HCT116 (cell line): Measurements from ENCODE around the gene FADS6. TPM values are rescaled to one million over a fixed set of nuclear protein-coding genes. Genes with fewer than 3 reads are reported as not detected.
A peak's percentile ranks its signal among the peaks of the same experiment; 100 is the strongest.

ENCODE experiments used
- ATAC-seq: fragments of 200-7000 bp; cut with Tn5 transposase; 2 replicates; pipeline ENCODE4 v1.9.1; 2020; ENCODE audit warnings: mild to moderate bottlenecking, moderate library complexity
- BruUV-seq: library from RNA; stranded (reverse); fragments of 400-500 nt; replicated peaks from 2 replicates; lab custom pipeline; 2021; lab: Mats Ljungman, UMichigan
- CTCF ChIA-PET: fragments of 300-600 bp; sonication (Branson Sonifier 250); formaldehyde crosslinking; loops from one replicate; lab custom pipeline; 2021; ENCODE audit warnings: antibody characterized with exemption; lab: Charles Lee
- POLR2A ChIA-PET: fragments of 300-600, 350-600 bp; sonication (Branson Sonifier 250); formaldehyde crosslinking; loops from one replicate; lab custom pipeline; 2021; ENCODE audit warnings: antibody characterized with exemption; lab: Charles Lee
- RAD21 ChIA-PET, 2 experiments: fragments of 300-600 bp; sonication (Branson Sonifier 250); formaldehyde crosslinking; loops; one replicate each; lab custom pipeline; 2023; ENCODE audit warnings: low total read pairs in 2 of 2; ENCODE audit not compliant: uncharacterized antibody in 2 of 2, unreplicated experiment in 2 of 2, low non-redundant PET in 1 of 2; lab: Charles Lee
- DNase-seq: peaks from one replicate; pipeline ENCODE4 v3.0.0-alpha.2; 2010; ENCODE audit warnings: low read depth, low spot score
- H2AFZ ChIP-seq: fragments of 200-600 bp; shearing (Covaris generic), sonication (generic); 2 replicates; pipeline ENCODE4 v1.6.1; 2017; ENCODE audit warnings: low read depth, mixed run types, mixed read lengths, antibody characterized with exemption, low read length; ENCODE audit not compliant: poor library complexity, severe bottlenecking
- H3K27ac ChIP-seq: 2 replicates; pipeline ENCODE4 v1.5.1; 2012; ENCODE audit warnings: low read depth, low read length
- H3K27me3 ChIP-seq: fragments of 200-600 bp; sonication (generic); 2 replicates; pipeline ENCODE4 v1.6.1; 2016; ENCODE audit warnings: mixed run types, low read length, mixed read lengths; ENCODE audit not compliant: insufficient read depth
- H3K36me3 ChIP-seq, 2 experiments: fragments of 200-500 bp in 1 of 2; fragments of 200-600 bp in 1 of 2; sonication (Bioruptor generic) in 1 of 2; sonication (generic) in 1 of 2; 2 replicates each; pipeline versions ENCODE4 v1.5.1 to v1.6.1; 2014 to 2016; ENCODE audit warnings: low read length in 2 of 2, inconsistent platforms in 1 of 2, mixed read lengths in 1 of 2, mixed run types in 1 of 2; ENCODE audit not compliant: insufficient read depth in 2 of 2, control insufficient read depth in 1 of 2
- H3K4me1 ChIP-seq, 2 experiments: fragments of 200-600 bp in 1 of 2; sonication (generic) in 1 of 2; 2 replicates each; pipeline versions ENCODE4 v1.5.1 to v1.6.1; 2012 to 2017; ENCODE audit warnings: low read length in 2 of 2, inconsistent platforms in 1 of 2, mild to moderate bottlenecking in 1 of 2, mixed read lengths in 1 of 2, mixed run types in 1 of 2, moderate library complexity in 1 of 2; ENCODE audit not compliant: insufficient read depth in 2 of 2, control insufficient read depth in 1 of 2
- H3K4me2 ChIP-seq: fragments of 200-600 bp; sonication (generic); 2 replicates; pipeline ENCODE4 v1.6.1; 2017; ENCODE audit warnings: mixed run types, low read length, mixed read lengths
- H3K4me3 ChIP-seq, 2 experiments: fragments of 200-600 bp in 1 of 2; sonication (generic) in 1 of 2; replicated peaks in 1 of 2; 2 replicates each; pipeline ENCODE4 v1.5.1; 2011 to 2016; ENCODE audit warnings: low read length in 2 of 2, control low read depth in 1 of 2, low read depth in 1 of 2, mild to moderate bottlenecking in 1 of 2, mixed read lengths in 1 of 2, mixed run types in 1 of 2
- H3K79me2 ChIP-seq: fragments of 200-600 bp; sonication (generic); 2 replicates; pipeline ENCODE4 v1.6.1; 2017; ENCODE audit warnings: mild to moderate bottlenecking, mixed run types, low read length, moderate library complexity, mixed read lengths; ENCODE audit not compliant: insufficient read depth
- H3K9ac ChIP-seq: fragments of 200-600 bp; sonication (generic); 2 replicates; pipeline ENCODE4 v1.6.1; 2016; ENCODE audit warnings: low read length, mixed read lengths
- H3K9me2 ChIP-seq: fragments of 200-600 bp; sonication (generic), shearing (Covaris generic); 2 replicates; pipeline ENCODE4 v1.6.1; 2017; ENCODE audit warnings: mixed run types, mild to moderate bottlenecking, moderate library complexity; ENCODE audit not compliant: insufficient read depth
- H3K9me3 ChIP-seq, 2 experiments: fragments of 200-500 bp in 1 of 2; fragments of 200-600 bp in 1 of 2; sonication (Bioruptor generic) in 1 of 2; sonication (generic) in 1 of 2; 2 replicates each; pipeline ENCODE4 v1.6.1; 2014 to 2017; ENCODE audit warnings: low read length in 2 of 2, mixed read lengths in 2 of 2, inconsistent platforms in 1 of 2, low read depth in 1 of 2, mild to moderate bottlenecking in 1 of 2, mixed run types in 1 of 2, moderate library complexity in 1 of 2; ENCODE audit not compliant: control insufficient read depth in 1 of 2, insufficient read depth in 1 of 2
- H4K20me1 ChIP-seq: fragments of 200-600 bp; sonication (generic), shearing (Covaris generic); 2 replicates; pipeline ENCODE4 v1.6.1; 2017; ENCODE audit warnings: mixed run types, mild to moderate bottlenecking, moderate library complexity; ENCODE audit not compliant: insufficient read depth
- CBX3 ChIP-seq: IDR thresholded peaks from 2 replicates; pipeline ENCODE4 v1.6.1; 2012; ENCODE audit warnings: low read depth
- FOSL1 ChIP-seq: IDR thresholded peaks from 2 replicates; pipeline ENCODE4 v1.6.1; 2012; ENCODE audit warnings: low read depth
- JUND ChIP-seq: IDR thresholded peaks from 2 replicates; pipeline ENCODE4 v1.6.1; 2012
- MAX ChIP-seq: IDR thresholded peaks from 2 replicates; pipeline ENCODE4 v1.6.1; 2012
- POLR2A ChIP-seq: IDR thresholded peaks from 2 replicates; pipeline ENCODE4 v1.7.0; 2011; ENCODE audit warnings: borderline replicate concordance; ENCODE audit not compliant: insufficient read depth, insufficient read length; ENCODE audit errors: extremely low read depth
- POLR2AphosphoS5 ChIP-seq: IDR thresholded peaks from 2 replicates; pipeline ENCODE4 v1.6.1; 2011; ENCODE audit warnings: mild to moderate bottlenecking, low read depth, low read length, moderate library complexity
- REST ChIP-seq: IDR thresholded peaks from 2 replicates; pipeline ENCODE4 v1.6.1; 2012; ENCODE audit warnings: low read depth
- ZFX ChIP-seq: fragments of 450-650 bp; IDR thresholded peaks from 2 replicates; pipeline ENCODE4 v1.6.1; 2017
- intact Hi-C: fragments of 100-400 bp; cut with micrococcal nuclease; formaldehyde crosslinking; loops from 2 replicates; pipeline ENCODE4 v1.10.0; 2022
- total RNA-seq: library from RNA; stranded (reverse); gene quantifications from one replicate; pipeline ENCODE4 v1.2.1, GENCODE V29; 2021; ENCODE audit not compliant: unreplicated experiment

FADS6 gene
- total RNA-seq, 1 experiment from 2014 or later, result not detected

- Histone ChIP-seq H3K9me3 (no peaks in the 10 kb centered on the region), H3K9ac (no peak overlapping the region), H4K20me1 (no peaks in the 10 kb centered on the region), H2AFZ (no peak overlapping the region), H3K9me2 (no peaks in the 10 kb centered on the region), H3K79me2 (no peaks in the 10 kb centered on the region), H3K4me2 (no peak overlapping the region), H3K36me3 (no peaks in the 10 kb centered on the region), H3K27ac (no peak overlapping the region), H3K4me3 (no peak overlapping the region), H3K4me1 (peaks cover 0 to 12% of the 10 kb centered on the region in 2 experiments; a peak in 2 of 4 replicates), H3K27me3 (no peaks in the 10 kb centered on the region)
- ATAC-seq, result no peak
- POLR2A ChIA-PET, result interaction anchor here (1.6 to 1.9 kb wide), 2 partner anchors 17 to 21 kb away, joined by 4 to 10 read pairs; partner anchors contain the start of gene FDXR
- DNase-seq, result no peak
- CTCF ChIA-PET, result interaction anchor here (0.5 to 2.1 kb wide), 5 partner anchors 9 to 104 kb away, joined by 3 to 10 read pairs (median 5); no protein-coding TSS in a partner anchor
- intact Hi-C loops, result no loop called here
- RAD21 ChIA-PET, result no interaction called here
- TF ChIP-seq MAX (no peak), FOSL1 (no peak), POLR2A (peak; percentile 3), POLR2AphosphoS5 (no peak), REST (no peak), JUND (no peak), CBX3 (no peak), ZFX (no peak)
- no TSS peak for BruUV-seq
Observed at GRCh38 chr17:74851612-74852236, 41.7 kb downstream of the FADS6 start.
